GM19463 (cell line): ENCODE measurements around the gene AGBL1.
"Not testable (repeated sequence)": the region's sequence is repeated elsewhere in the genome, so short reads cannot be mapped to it uniquely, and the experiment has no call there.

Experiments
- ATAC-seq: cut with Tn5 transposase; IDR thresholded peaks from one replicate; pipeline ENCODE4 v1.9.1; 2021; ENCODE audit warnings: mild to moderate bottlenecking, moderate library complexity; ENCODE audit not compliant: unreplicated experiment

The AGBL1 gene

DNA sequence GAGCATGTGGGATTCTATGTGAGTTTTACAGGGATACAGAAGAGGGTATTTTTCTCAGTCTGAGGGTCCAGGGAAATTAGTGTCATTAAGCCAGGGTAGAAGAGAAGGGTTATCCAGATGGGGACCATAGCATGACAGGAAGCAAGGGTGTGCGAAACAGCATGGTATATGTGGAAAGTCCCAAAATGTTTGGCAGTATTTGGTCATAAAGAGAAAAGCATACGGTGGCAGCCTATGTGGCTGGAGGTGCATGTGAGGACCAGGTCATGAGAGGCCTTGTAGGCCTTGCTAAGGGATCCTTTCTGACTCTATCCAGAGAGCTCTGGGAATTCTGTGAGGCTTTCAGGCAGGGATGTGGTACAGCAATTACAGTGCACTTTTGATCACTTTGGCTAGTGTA lies 411.4 kb downstream of the AGBL1 start:
- ATAC-seq = no peak

DNA sequence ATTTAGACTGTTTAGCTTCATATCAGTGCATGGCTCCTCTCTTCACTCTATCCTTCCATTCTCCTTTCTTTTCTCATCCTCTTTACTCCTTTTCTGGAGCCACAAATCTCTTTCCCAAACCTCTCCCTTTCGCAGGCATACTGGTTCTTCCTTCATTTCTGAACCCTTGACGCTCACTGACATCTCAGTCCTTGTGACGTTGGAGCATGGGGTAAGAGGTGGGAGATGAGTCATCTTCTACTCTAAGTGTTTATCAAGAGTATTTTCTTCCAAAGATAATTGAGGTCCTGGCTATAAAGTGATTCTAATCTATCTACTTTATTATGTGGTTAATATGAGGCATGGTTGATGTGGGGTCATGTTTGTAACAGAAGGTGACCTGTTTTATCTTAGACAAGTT lies 414.2 kb downstream of the AGBL1 start:
- no peak for ATAC-seq

DNA sequence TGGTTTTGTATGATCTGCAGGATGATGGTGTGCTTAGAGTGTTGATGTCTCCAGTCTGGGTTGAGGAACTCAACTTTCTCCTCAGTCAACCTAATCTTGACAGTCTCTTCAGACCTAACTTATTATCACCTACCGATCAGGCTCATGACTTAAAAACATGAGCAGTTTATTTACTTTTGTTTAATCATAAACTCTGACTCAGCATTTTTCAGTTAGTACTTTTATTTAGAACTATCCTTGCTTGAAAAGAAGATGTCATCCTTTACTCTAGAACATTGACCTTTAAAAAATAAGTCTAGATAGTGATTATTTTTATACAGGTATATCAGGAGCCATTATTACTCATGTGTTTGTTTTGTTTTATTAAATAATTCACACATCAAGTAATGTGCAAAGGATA lies 414.8 kb downstream of the AGBL1 start:
- no peak for ATAC-seq

GRCh38 chr15:86502301-86502700 lies 422.6 kb downstream of the AGBL1 start:
- ATAC-seq = no peak

GRCh38 chr15:86505951-86506350 lies 426.3 kb downstream of the AGBL1 start:
- ATAC-seq = no peak

DNA sequence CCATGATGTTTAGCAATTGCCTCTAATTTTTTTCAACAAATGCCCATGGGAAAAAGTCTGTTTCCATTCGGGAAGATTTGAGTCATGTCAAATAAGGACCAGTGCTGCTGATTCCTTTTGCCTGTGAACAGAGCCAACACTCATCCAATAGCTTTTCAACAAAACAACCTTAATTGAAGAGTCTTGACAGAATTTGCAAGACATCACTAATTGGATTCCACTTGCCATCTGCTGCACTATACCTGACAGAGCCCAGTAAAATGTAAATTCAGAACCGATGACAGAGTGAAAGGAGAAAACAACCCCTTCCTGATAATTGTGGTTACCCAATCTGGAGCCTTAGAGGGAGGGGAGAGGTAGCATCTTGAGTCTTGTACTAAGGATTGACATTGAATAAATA lies 426.7 kb downstream of the AGBL1 start:
- ATAC-seq = no peak

GRCh38 chr15:86515625-86516024 lies 436.0 kb downstream of the AGBL1 start:
- no peak for ATAC-seq

DNA sequence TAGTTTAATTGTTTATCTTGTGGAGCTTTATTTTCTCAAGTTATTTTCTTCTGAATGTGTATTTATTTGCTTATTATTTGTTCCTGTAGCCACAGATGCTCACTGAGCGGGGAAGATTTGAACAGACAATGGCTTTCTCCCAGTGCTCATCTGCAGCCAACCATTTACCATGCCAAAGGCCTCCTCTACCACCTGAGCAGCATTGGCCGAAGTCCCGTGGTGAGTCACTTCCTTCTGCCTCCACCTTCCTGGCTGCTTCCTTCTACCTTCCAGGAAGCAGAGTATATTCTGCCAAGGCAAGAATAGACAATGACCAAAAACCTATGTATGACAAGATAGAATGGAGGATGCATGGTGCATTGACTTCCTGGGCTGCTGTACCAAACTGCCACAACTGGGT lies 443.1 kb downstream of the AGBL1 start:
- ATAC-seq = no peak

DNA sequence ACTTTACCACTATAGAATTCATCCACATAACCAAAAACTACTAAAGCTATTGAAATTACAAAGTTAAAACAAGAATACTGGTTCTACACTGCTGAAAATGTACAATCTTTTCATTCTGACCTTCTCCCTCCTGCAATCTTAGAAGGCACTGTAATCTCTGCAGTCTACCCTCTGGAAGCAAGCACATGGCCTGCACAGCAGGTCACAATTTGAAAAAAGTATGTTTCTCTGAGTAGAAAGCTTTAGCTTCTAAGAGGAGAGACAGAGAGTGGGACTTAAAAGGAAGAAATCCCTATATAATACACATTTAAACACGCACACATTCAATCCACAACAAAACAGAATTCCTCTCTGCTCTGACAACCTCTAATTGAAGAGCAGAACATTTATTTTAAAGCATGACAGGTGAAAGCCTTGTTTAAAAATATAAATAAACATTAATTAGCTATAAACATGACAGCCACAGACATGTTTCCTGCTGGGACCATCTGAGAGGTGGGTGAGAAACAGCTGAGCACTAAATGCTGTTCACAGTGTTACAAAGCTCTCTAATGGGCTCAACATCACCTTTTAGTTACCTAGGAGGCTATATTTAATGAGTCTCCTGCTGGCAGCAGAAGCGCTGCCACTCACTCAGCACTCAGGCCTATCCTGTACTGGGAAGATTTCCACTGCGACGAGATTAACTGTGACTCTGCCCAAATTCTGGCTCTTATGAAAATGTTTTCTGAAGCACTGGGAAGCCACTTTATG lies 447.4 kb downstream of the AGBL1 start:
- no peak for ATAC-seq

- ATAC-seq = not testable (repeated sequence)
These were observed 448.4 kb downstream of the AGBL1 start for GRCh38 chr15:86528094-86528493.

DNA sequence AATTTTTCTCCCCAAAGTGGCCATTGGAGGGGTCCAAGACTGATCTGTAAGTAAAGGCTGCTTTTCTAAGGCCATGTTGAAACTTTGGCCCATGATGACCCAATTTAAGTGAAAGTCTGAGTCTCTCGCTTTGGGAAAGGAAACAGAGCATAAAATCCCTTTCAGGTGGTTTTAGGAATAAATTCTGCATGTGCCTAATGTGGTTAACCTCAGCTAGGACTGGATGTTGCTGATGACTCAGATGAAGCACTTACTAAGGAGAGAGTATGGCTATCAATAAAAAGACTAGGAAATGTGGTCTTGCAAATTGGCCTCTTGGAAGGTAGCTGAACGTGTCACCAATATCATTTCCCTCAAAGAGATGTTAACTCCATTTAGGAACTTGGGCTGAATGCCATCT lies 458.5 kb downstream of the AGBL1 start:
- ATAC-seq = no peak

- ATAC-seq = no peak
These were observed 461.3 kb downstream of the AGBL1 start for GRCh38 chr15:86540840-86541467.

- no peak for ATAC-seq
These were observed 461.9 kb downstream of the AGBL1 start for GRCh38 chr15:86541540-86541939.

DNA sequence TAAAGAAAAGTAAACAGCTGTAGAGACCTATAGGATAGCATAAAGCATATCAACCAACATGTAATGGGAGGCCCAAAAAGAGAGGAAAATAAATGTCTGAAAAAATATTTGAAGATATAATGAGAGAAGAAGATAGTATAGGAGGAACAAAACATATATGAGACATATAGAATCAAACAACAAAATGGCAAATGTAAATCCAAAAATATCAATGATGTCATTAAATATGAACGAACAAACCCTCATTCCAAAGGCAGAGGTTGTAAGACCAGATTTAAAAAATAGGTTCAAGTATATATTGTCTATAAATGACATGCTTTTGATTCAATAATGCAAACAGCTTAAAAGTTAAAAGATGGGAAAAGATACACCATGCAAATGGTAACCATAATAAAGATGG lies 470.4 kb downstream of the AGBL1 start:
- ATAC-seq = no peak

DNA sequence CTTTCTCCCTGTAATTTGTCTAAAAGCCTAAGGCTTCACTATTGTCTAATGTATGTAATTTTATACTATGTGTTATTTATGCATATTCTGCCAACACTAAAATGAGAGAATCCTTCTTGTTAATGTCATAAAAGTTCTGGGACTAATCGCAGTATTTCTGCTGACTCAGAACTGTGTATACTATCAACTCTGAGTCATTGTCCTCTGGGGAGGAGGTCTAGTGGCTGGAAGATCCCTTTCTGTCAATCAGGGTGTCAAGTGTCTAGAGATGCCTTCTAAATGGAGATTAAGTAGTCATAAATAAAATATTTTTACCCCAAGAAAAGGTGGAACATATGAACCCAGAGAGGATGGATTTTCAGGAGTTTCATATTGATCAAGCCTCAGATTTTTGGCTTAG lies 473.4 kb downstream of the AGBL1 start:
- no peak for ATAC-seq

- ATAC-seq = no peak
These were observed 475.4 kb downstream of the AGBL1 start for GRCh38 chr15:86555098-86555497.

DNA sequence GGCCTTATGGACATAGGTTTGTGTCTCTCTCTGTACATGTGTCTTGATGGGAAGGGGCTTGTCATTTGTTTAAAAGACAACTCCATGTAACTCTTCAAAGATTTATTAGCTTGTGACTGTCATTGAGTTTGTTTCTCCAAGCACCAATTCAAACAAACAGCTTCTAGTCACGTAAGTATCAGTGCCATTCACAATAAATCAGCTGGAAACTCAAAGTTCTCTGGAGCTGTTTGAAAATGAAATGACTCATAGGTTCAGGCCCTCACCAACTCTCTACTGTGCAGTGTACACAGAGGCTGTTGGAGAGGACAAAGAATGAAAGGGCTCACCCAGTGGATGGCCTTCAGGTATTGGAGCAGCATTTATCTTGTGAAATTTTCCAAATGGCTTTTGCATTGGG lies 476.3 kb downstream of the AGBL1 start:
- ATAC-seq = no peak

GRCh38 chr15:86556396-86557017 lies 476.8 kb downstream of the AGBL1 start:
- no peak for ATAC-seq

DNA sequence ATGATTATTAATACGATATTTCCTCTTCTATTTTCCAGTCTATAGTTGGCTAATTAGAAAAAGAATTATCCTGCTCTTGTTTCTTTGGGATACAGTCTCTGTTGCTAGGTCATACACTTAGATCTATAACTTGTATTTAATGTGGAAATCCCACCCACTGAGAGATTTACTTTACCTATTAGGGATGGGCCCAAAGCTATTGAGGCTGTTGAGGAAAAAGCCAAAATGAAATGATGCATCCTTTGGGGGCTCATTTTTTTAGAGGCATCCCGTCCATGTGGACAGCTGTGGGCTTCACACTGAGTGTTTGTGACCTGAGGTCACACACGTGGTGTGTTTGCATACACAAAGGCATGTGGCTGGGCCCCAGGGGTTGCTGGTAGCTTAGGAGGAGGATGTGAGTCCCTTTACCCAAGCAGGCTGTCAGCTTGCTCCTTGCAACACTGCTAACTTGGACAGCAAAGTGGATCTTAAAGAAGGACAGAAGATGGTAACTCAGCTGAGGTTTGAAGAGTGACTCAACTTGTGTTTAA lies 477.4 kb downstream of the AGBL1 start:
- ATAC-seq = no peak

- ATAC-seq = no peak
These were observed 478.6 kb downstream of the AGBL1 start for GRCh38 chr15:86558252-86558651.

GRCh38 chr15:86558686-86559085 lies 479.0 kb downstream of the AGBL1 start:
- ATAC-seq = no peak

GRCh38 chr15:86568378-86568777 lies 488.7 kb downstream of the AGBL1 start:
- ATAC-seq = no peak
